CD4-positive, CD25-positive, alpha-beta regulatory T cell (primary cell): Measurements from ENCODE around the gene NCDN. TPM values are rescaled to one million over a fixed set of nuclear protein-coding genes. Genes with fewer than 3 reads are reported as not detected.
A peak's percentile ranks its signal among the peaks of the same experiment; 100 is the strongest.
"Not testable (repeated sequence)": the region's sequence is repeated elsewhere in the genome, so short reads cannot be mapped to it uniquely, and the experiment has no call there.

Source experiments
- ATAC-seq, 2 donors: fragments of 150-1000 bp; cut with Tn5 transposase; one replicate each; pipeline ENCODE4 v1.10.0; 2021; ENCODE audit warnings: low read depth in 2 of 2, moderate number of reproducible peaks in 2 of 2, moderate library complexity in 1 of 2
- DNase-seq, 3 donors: peaks; one replicate each; pipeline versions ENCODE4 v3.0.0 to v3.0.0-alpha.2; 2012 to 2022; ENCODE audit warnings: mixed read lengths in 1 of 3
- H3K27ac ChIP-seq: one replicate; pipeline ENCODE4 v1.7.0; 2013; ENCODE audit warnings: mild to moderate bottlenecking, low read length; ENCODE audit not compliant: insufficient read depth, poor library complexity, severe bottlenecking
- H3K27me3 ChIP-seq: one replicate; pipeline ENCODE4 v1.7.0; 2013; ENCODE audit warnings: low read length; ENCODE audit not compliant: control insufficient read depth, insufficient read depth
- H3K36me3 ChIP-seq: one replicate; pipeline ENCODE4 v1.7.0; 2013; ENCODE audit warnings: mild to moderate bottlenecking, low read length, moderate library complexity; ENCODE audit not compliant: control insufficient read depth, insufficient read depth
- H3K4me1 ChIP-seq: 2 replicates; pipeline ENCODE4 v1.7.0; 2013; ENCODE audit warnings: mild to moderate bottlenecking, low read length; ENCODE audit not compliant: insufficient read depth, control insufficient read depth, poor library complexity, severe bottlenecking
- H3K4me3 ChIP-seq: one replicate; pipeline ENCODE4 v1.7.0; 2013; ENCODE audit warnings: low read depth, mild to moderate bottlenecking, low read length, moderate library complexity
- H3K9me3 ChIP-seq, 2 experiments: 1 replicate in 1 of 2; 2 replicates in 1 of 2; pipeline ENCODE4 v1.7.0; 2013; ENCODE audit warnings: low read length in 2 of 2, mild to moderate bottlenecking in 1 of 2, moderate library complexity in 1 of 2; ENCODE audit not compliant: control insufficient read depth in 2 of 2
- H3K27ac Mint-ChIP-seq, 3 donors: one replicate each; pipeline ENCODE4 v1.8.0; 2020 to 2022; ENCODE audit warnings: mild to moderate bottlenecking in 3 of 3, mixed read lengths in 3 of 3, moderate library complexity in 2 of 3
- H3K27me3 Mint-ChIP-seq: one replicate; pipeline ENCODE4 v1.8.0; 2022; ENCODE audit warnings: mild to moderate bottlenecking, mixed read lengths
- H3K36me3 Mint-ChIP-seq: one replicate; pipeline ENCODE4 v1.8.0; 2020; ENCODE audit warnings: mixed read lengths
- H3K4me1 Mint-ChIP-seq, 4 donors: one replicate each; pipeline ENCODE4 v1.8.0; 2020 to 2022; ENCODE audit warnings: mixed read lengths in 4 of 4, mild to moderate bottlenecking in 1 of 4
- H3K4me3 Mint-ChIP-seq, 4 donors: one replicate each; pipeline ENCODE4 v1.8.0; 2020 to 2022; ENCODE audit warnings: mild to moderate bottlenecking in 4 of 4, mixed read lengths in 4 of 4, moderate library complexity in 3 of 4
- H3K9me3 Mint-ChIP-seq, 7 donors: one replicate each; pipeline ENCODE4 v1.8.0; 2020 to 2022; ENCODE audit warnings: mixed read lengths in 7 of 7, mild to moderate bottlenecking in 3 of 7, moderate library complexity in 2 of 7
- polyA plus RNA-seq, 4 donors: library from polyadenylated mRNA; unstranded; fragments of 300-500 nt; fragmentation: Illumina TruSeq; gene quantifications; one replicate each; pipeline ENCODE4 v1.2.3, GENCODE V29; 2021
- total RNA-seq: library from RNA; stranded (reverse); gene quantifications from one replicate; pipeline ENCODE4 v1.2.3, GENCODE V29; 2022

The NCDN gene
- total and polyA plus RNA-seq, 5 donors from 2014 or later: 5.5 to 28.7 (median 11.0) TPM

GRCh38 chr1:35577071-35577998 lies 19.7 kb downstream of the NCDN start:
- DNase-seq (peak; percentile 53 to 89 (median 68)), ATAC-seq (peak; percentile 80 to 89)
- Mint-ChIP-seq H3K27ac (peak overlapping the region; percentile 93 to 96 (median 94)), H3K4me1 (peaks cover 0 to 34% (median 13%) of the 10 kb centered on the region in 4 donors), H3K27me3 (peaks cover 6% of the 10 kb centered on the region), H3K36me3 (no peaks in the 10 kb centered on the region), H3K9me3 (no peaks in the 10 kb centered on the region), H3K4me3 (peak overlapping the region; percentile 85 to 96 (median 92))
- Histone ChIP-seq H3K9me3 (no peaks in the 10 kb centered on the region), H3K27me3 (no peaks in the 10 kb centered on the region), H3K36me3 (no peaks in the 10 kb centered on the region), H3K4me1 (peaks cover 24% of the 10 kb centered on the region), H3K27ac (peak overlapping the region; percentile 33), H3K4me3 (peak overlapping the region; percentile 80)

GRCh38 chr1:35580949-35581388 lies 23.4 kb downstream of the NCDN start:
- H3K4me3 ChIP-seq: no peak overlapping the region
- ATAC-seq (no peak), DNase-seq (no peak)

GRCh38 chr1:35581621-35582020 lies 24.0 kb downstream of the NCDN start:
- H3K27me3 ChIP-seq, H3K4me3 ChIP-seq, H3K36me3 Mint-ChIP-seq, H3K9me3 ChIP-seq, H3K27ac Mint-ChIP-seq, H3K36me3 ChIP-seq, H3K9me3 Mint-ChIP-seq, H3K27me3 Mint-ChIP-seq, ATAC-seq, H3K27ac ChIP-seq, DNase-seq: not testable (repeated sequence)
- peaks cover 12% of the 10 kb centered on the region for H3K4me1 ChIP-seq
- H3K4me1 Mint-ChIP-seq: peaks cover 0 to 11% (median 7%) of the 10 kb centered on the region in 4 donors
- peak overlapping the region in 2 of 4 donors; percentile 21 to 44 for H3K4me3 Mint-ChIP-seq

More at GRCh38 chr1:35580949-35581388, 23.4 kb downstream of the NCDN start:
- Histone ChIP-seq H3K4me1 (peaks cover 17% of the 10 kb centered on the region), H3K27me3 (no peaks in the 10 kb centered on the region), H3K27ac (no peak overlapping the region), H3K36me3 (no peaks in the 10 kb centered on the region), H3K9me3 (no peaks in the 10 kb centered on the region)
- peaks cover 5% of the 10 kb centered on the region for H3K27me3 Mint-ChIP-seq
- H3K27ac Mint-ChIP-seq: no peak overlapping the region
- H3K9me3 Mint-ChIP-seq: no peaks in the 10 kb centered on the region
- peaks cover 0 to 17% (median 10%) of the 10 kb centered on the region in 4 donors for H3K4me1 Mint-ChIP-seq
- H3K36me3 Mint-ChIP-seq: no peaks in the 10 kb centered on the region
- H3K4me3 Mint-ChIP-seq: no peak overlapping the region

GRCh38 chr1:35585281-35585680 lies 27.7 kb downstream of the NCDN start:
- Mint-ChIP-seq H3K4me3 (no peak overlapping the region), H3K4me1 (peaks cover 0 to 2% (median under 1%) of the 10 kb centered on the region in 4 donors), H3K27ac (no peak overlapping the region), H3K27me3 (no peaks in the 10 kb centered on the region), H3K9me3 (no peaks in the 10 kb centered on the region), H3K36me3 (peaks cover 8% of the 10 kb centered on the region)
- Histone ChIP-seq H3K4me1 (no peaks in the 10 kb centered on the region), H3K27me3 (no peaks in the 10 kb centered on the region), H3K27ac (no peak overlapping the region), H3K4me3 (no peak overlapping the region), H3K9me3 (no peaks in the 10 kb centered on the region), H3K36me3 (no peaks in the 10 kb centered on the region)
- DNase-seq (no peak), ATAC-seq (no peak)

GRCh38 chr1:35585805-35586204 lies 28.2 kb downstream of the NCDN start:
- not testable (repeated sequence) for H3K4me3 Mint-ChIP-seq, H3K27ac ChIP-seq, H3K36me3 Mint-ChIP-seq, H3K9me3 Mint-ChIP-seq, H3K4me1 ChIP-seq, ATAC-seq, H3K27ac Mint-ChIP-seq, H3K27me3 Mint-ChIP-seq, H3K27me3 ChIP-seq, H3K9me3 ChIP-seq, DNase-seq, H3K4me1 Mint-ChIP-seq, H3K36me3 ChIP-seq, H3K4me3 ChIP-seq

- Histone ChIP-seq H3K4me3 (no peak overlapping the region), H3K4me1 (no peaks in the 10 kb centered on the region), H3K27ac (no peak overlapping the region), H3K27me3 (no peaks in the 10 kb centered on the region), H3K9me3 (no peaks in the 10 kb centered on the region), H3K36me3 (peaks cover 5% of the 10 kb centered on the region)
- Mint-ChIP-seq H3K4me1 (peaks cover 0 to 5% (median 1%) of the 10 kb centered on the region in 4 donors), H3K27me3 (no peaks in the 10 kb centered on the region), H3K27ac (no peak overlapping the region), H3K4me3 (no peak overlapping the region), H3K36me3 (peaks cover 14% of the 10 kb centered on the region), H3K9me3 (no peaks in the 10 kb centered on the region)
- no peak for ATAC-seq
- DNase-seq: no peak
Observed at GRCh38 chr1:35586808-35587207, 29.2 kb downstream of the NCDN start.

- no peaks in the 10 kb centered on the region for H3K4me1 ChIP-seq
- H3K9me3 ChIP-seq: no peaks in the 10 kb centered on the region
- DNase-seq (no peak), ATAC-seq (no peak)
- H3K27me3 ChIP-seq: no peaks in the 10 kb centered on the region
- Mint-ChIP-seq H3K27me3 (no peaks in the 10 kb centered on the region), H3K4me3 (no peak overlapping the region), H3K4me1 (peaks cover 0 to 6% (median 1%) of the 10 kb centered on the region in 4 donors), H3K9me3 (no peaks in the 10 kb centered on the region), H3K27ac (no peak overlapping the region), H3K36me3 (peaks cover 16% of the 10 kb centered on the region)
- no peak overlapping the region for H3K4me3 ChIP-seq
- H3K27ac ChIP-seq: no peak overlapping the region
- peaks cover 5% of the 10 kb centered on the region for H3K36me3 ChIP-seq
Observed at GRCh38 chr1:35587736-35588135, 30.1 kb downstream of the NCDN start.
